Heart right ventricle (tissue), 16 donors: ENCODE results near the gene NPPB. TPM values are rescaled to one million over a fixed set of nuclear protein-coding genes. Genes with fewer than 3 reads are reported as not detected.
"Not testable (repeated sequence)": the region's sequence is repeated elsewhere in the genome, so short reads cannot be mapped to it uniquely, and the experiment has no call there.

Source experiments
- ATAC-seq, 8 donors: fragments of 200-7000 bp; cut with Tn5 transposase; one replicate each; pipeline ENCODE4 v1.9.1; 2020; ENCODE audit warnings: mild to moderate bottlenecking in 8 of 8, moderate library complexity in 8 of 8, moderate number of reproducible peaks in 1 of 8
- DNase-seq, 2 donors: peaks; one replicate each; pipeline ENCODE4 v3.0.0-alpha.2; 2020
- H3K27ac ChIP-seq, 10 donors: fragments of 200-600 bp; sonication (generic) in 2 of 10; one replicate each; pipeline versions ENCODE4 v1.5.0 to v1.8.0; 2020 to 2022; ENCODE audit warnings: mild to moderate bottlenecking in 3 of 10
- H3K27me3 ChIP-seq, 7 donors: fragments of 200-600 bp; one replicate each; pipeline ENCODE4 v1.8.0; 2021 to 2022; ENCODE audit warnings: mild to moderate bottlenecking in 2 of 7
- H3K36me3 ChIP-seq, 9 donors: fragments of 200-600 bp; sonication (generic) in 1 of 9; one replicate each; pipeline versions ENCODE4 v1.5.0 to v1.8.0; 2020 to 2022; ENCODE audit warnings: mild to moderate bottlenecking in 2 of 9
- H3K4me1 ChIP-seq, 9 donors: fragments of 200-600 bp; sonication (generic) in 1 of 9; one replicate each; pipeline versions ENCODE4 v1.5.0 to v1.8.0; 2020 to 2022; ENCODE audit warnings: mild to moderate bottlenecking in 4 of 9
- H3K4me3 ChIP-seq, 10 donors: fragments of 200-600 bp; sonication (generic) in 2 of 10; one replicate each; pipeline versions ENCODE4 v1.5.0 to v1.8.0; 2020 to 2022; ENCODE audit warnings: mild to moderate bottlenecking in 7 of 10, moderate library complexity in 2 of 10
- H3K9me3 ChIP-seq, 11 donors: fragments of 200-600 bp in 10 of 11; sonication (generic) in 2 of 11; one replicate each; pipeline versions ENCODE4 v1.5.0 to v1.8.0; 2013 to 2022; ENCODE audit warnings: mild to moderate bottlenecking in 2 of 11, control low read depth in 1 of 11, moderate library complexity in 1 of 11
- CTCF ChIP-seq, 9 donors: fragments of 200-600 bp; sonication (generic) in 2 of 9; IDR thresholded peaks; one replicate each; pipeline versions ENCODE4 v1.5.0 to v1.8.0; 2021 to 2022; ENCODE audit warnings: antibody characterized with exemption in 9 of 9, mild to moderate bottlenecking in 5 of 9, moderate library complexity in 1 of 9
- WGBS, 2 donors: extraction: QIAGEN DNeasy Blood & Tissue Kit; methylation state at CpG; one replicate each; pipeline ENCODE4 v1.1.7; 2013; ENCODE audit warnings: inconsistent platforms in 1 of 2; 5-methylcytosine and 5-hydroxymethylcytosine counted together
- intact Hi-C, 10 donors: fragments of 100-400 bp; cut with DNase I; formaldehyde crosslinking; loops; one replicate each; pipeline versions ENCODE4 v1.11.1 to v1.14.2; 2022
- polyA plus RNA-seq, 2 donors: library from polyadenylated mRNA; stranded (reverse); fragments of 200-250 nt; gene quantifications; one replicate each; pipeline ENCODE4 v1.2.3, GENCODE V29; 2013
- total RNA-seq, 10 donors: library from RNA; stranded (reverse); fragmentation: NEBNext Ultra II Directional in 3 of 10; extraction: Animal tissue kit (Norgen Biotek cat#: 25700) in 3 of 10; gene quantifications; one replicate each; pipeline versions ENCODE4 v1.2.1 to v1.2.4, GENCODE V29; 2021 to 2023
- donor health status: Arrhythmogenic right ventricular cardiomyopathy.
- donor health status: ischemic (EF 13 %, LVEDD 7.1; RV severe dilation, severe dysfunction).
- donor health status: healthy with polysubstance abuse.
- donor health status: DM: no; HTN: yes; CAD: no.
- donor health status: DM: no; HTN: no; CAD: no.
- donor health status: ischemic (EF 25% LVEDD 6.9; RV normal size, moderate dysfunction).
- donor health status: ischemic (EF 25% LVEDD 5.7; RV mildly dilated, moderate dysfunction).
- donor health status: healthy.
- donor health status: DM: yes; HTN: yes; CAD: no.
- donor health status: Ischemic cardiomyopathy.
- donor health status: ischemic (EF 35%, LVEDD 5.7; RV mildly dilated, moderate dysfunction).
- donor health status: nonischemic (EF 11% LVEDD 7.7; RV severe dilation, severe dysfunction).
- donor health status: DM: yes; HTN: yes; CAD: no.
- donor health status: PGD.
- donor health status: ischemic (EF 29% LVEDD 5.4; RV normal size, mild dysfunction).
- donor health status: nonischemic (EF 23%, LVEDD 6.1; RV moderate dilation, normal function).

The NPPB gene
- total and polyA plus RNA-seq, 12 donors = 1.1 to 15,996 (median 291) TPM

DNA sequence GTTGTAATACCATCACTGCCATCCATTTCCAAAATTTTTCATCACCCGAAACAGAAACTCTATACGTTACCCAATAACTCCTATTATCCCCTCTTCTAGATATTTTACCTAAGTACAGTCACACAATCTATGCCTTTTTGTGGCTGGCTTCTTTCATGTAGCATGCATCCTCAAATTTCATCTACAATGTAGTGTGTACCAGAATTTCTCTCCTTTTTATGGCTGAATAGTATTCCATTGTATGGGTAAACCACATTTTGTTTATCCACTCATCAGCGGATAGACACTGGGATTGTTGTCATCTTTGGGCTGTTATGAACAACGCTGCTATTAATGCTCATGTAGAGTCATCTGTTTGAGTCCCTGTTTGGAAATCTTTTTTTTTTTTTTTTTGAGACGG, 46.2 kb upstream of the NPPB start:
- Histone ChIP-seq H3K36me3 (no peaks in the 10 kb centered on the region), H3K9me3 (no peaks in the 10 kb centered on the region), H3K4me3 (no peak overlapping the region), H3K27ac (no peak overlapping the region), H3K27me3 (peaks cover 0 to 11% (median 1%) of the 10 kb centered on the region in 7 donors), H3K4me1 (peaks cover 0 to 17% (median 5%) of the 10 kb centered on the region in 9 donors)
- 93 to 95% methylated on average over 5 of the region's 5 CpGs for WGBS, 2 donors
- no peak for ATAC-seq
- no peak for TF ChIP-seq CTCF (IDR thresholded peaks at IDR 0.05)
- intact Hi-C loops = loop anchor here in 3 of 10 donors (5.0 kb wide), 3 partner anchors 62 to 77 kb away; partner anchors contain the start of gene MFN2 (in 1 of the 3)
- no peak for DNase-seq

DNA sequence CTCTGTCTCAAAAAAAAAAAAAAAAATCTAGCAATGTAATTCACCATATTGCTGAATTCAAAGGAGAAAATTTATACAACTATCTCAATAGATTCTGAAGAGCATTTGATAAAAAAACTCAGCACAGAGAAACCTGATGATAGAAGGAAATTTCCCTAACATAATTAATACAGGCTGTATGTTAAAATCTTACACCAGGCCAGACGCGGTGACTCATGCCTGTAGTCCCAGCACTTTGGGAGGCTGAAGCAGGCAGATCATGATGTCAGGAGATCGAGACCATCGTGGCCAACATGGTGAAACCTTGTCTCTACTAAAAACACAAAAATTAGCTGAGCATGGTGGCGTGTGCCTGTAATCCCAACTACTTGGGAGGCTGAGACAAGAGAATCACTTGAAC, 45.4 kb upstream of the NPPB start:
- DNase-seq, H3K9me3 ChIP-seq, H3K4me3 ChIP-seq, H3K36me3 ChIP-seq, ATAC-seq, H3K27ac ChIP-seq, intact Hi-C loops: not testable (repeated sequence)
- peaks cover 0 to 19% (median 9%) of the 10 kb centered on the region in 7 donors for H3K27me3 ChIP-seq
- 90 to 96% methylated on average over 5 of the region's 5 CpGs for WGBS, 2 donors
- H3K4me1 ChIP-seq = peaks cover 0 to 12% (median 3%) of the 10 kb centered on the region in 9 donors

GRCh38 chr1:11903210-11903609, 44.5 kb upstream of the NPPB start:
- Histone ChIP-seq H3K4me3 (no peak overlapping the region), H3K36me3 (no peaks in the 10 kb centered on the region), H3K4me1 (peaks cover 0 to 9% (median 0%) of the 10 kb centered on the region in 9 donors), H3K27ac (no peak overlapping the region), H3K9me3 (no peaks in the 10 kb centered on the region), H3K27me3 (peaks cover 6 to 29% (median 19%) of the 10 kb centered on the region in 7 donors)
- WGBS, 2 donors = 94 to 100% methylated on average over 1 of the region's 1 CpG
- no peak for TF ChIP-seq CTCF (IDR thresholded peaks at IDR 0.05)
- no peak for ATAC-seq
- no peak for DNase-seq
- intact Hi-C loops = no loop called here

GRCh38 chr1:11901446-11901845, 42.7 kb upstream of the NPPB start:
- H3K9me3 ChIP-seq, intact Hi-C loops, ATAC-seq, H3K36me3 ChIP-seq, DNase-seq, H3K27ac ChIP-seq, H3K4me3 ChIP-seq, H3K4me1 ChIP-seq: not testable (repeated sequence)
- 73 to 81% methylated on average over 9 of the region's 9 CpGs for WGBS, 2 donors
- peaks cover 10 to 46% (median 36%) of the 10 kb centered on the region in 7 donors for H3K27me3 ChIP-seq

DNA sequence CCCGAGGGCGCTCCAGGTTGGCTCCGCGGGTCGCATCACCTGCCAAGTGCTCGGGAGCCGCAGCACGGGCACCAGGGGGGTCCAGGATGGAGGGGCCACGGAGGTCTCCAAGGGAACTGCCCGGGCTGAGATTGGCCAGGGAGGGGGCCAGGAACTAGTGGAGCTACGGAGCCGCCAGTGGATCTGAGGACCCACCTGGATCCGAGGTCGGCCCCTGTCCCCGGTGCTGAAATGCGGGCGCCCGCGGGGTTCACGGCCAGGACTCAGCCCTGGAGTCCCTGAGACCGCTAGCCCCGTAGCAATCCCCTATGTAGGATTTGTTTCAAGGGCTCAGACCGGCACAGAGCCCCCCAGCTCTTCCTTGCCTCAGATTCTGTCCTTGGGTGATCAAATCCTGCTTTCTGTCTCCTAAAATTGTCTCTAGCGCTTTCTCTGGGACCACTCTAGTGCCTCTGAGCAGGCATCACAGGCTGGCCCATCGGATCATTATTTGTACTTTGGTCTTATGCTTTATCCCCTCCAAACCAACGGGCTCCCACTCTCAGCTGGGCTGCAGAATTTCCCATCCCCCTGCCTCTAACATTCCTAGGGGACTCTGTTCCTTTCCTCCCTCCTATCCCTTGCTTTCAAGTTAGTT, 40.2 kb upstream of the NPPB start:
- TF ChIP-seq CTCF (IDR thresholded peaks at IDR 0.05) = no peak
- 15 to 18% methylated on average over 26 of the region's 26 CpGs for WGBS, 2 donors
- no peaks in the 10 kb centered on the region for H3K36me3 ChIP-seq
- ATAC-seq (peak in 6 of 8 donors; percentile 11 to 63 (median 36)), DNase-seq (no peak)
- H3K27me3 ChIP-seq = peaks cover 10 to 63% (median 50%) of the 10 kb centered on the region in 7 donors
- H3K27ac ChIP-seq = no peak overlapping the region
- no peak overlapping the region for H3K4me3 ChIP-seq
- no peaks in the 10 kb centered on the region for H3K9me3 ChIP-seq
- intact Hi-C loops = loop anchor here in 1 of 10 donors (10.0 kb wide), 1 partner anchor 136 kb away; no protein-coding TSS in a partner anchor
- H3K4me1 ChIP-seq = no peaks in the 10 kb centered on the region
